Measurements from ENCODE around the gene POLE.

DNA sequence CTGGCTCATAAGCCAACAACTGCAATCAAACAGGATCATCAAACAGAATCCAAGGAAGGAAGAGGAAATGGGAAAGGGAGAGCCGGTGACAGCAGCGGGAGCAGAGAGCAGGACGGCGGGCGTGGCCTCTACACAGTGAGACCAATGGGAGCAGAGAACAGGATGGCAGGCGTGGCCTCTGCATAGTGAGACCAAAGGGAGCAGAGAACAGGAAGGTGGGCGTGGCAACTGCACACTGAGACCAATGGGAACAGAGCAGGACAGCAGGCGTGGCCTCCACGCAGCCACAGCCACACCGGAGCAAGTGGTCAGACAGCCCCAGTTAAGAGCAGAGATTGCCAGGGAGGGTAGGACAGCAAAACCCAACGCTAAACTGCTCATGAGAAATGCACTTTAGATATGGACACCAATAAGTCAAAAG, 93.2 kb downstream of the POLE start:
- TF ChIP-seq NFIC (IDR thresholded peaks at IDR 0.05) (no peak), RAD21 (IDR thresholded peaks at IDR 0.05; ENCODE audit: low read depth) (no peak), CREB1 (IDR thresholded peaks at IDR 0.05; ENCODE audit: low read depth) (no peak)

Measured in Ishikawa (cell line).